ENCODE results near the gene NLRP9.

GRCh38 chr19:55674459-55674840, 63.8 kb downstream of the NLRP9 start:
- TF ChIP-seq CTCF (IDR thresholded peaks at IDR 0.05) (no peak), POLR2A (IDR thresholded peaks at IDR 0.05) (no peak)

Measured in uterus (tissue), 2 donors.